Left ventricle myocardium superior (tissue), 1 donor: ENCODE measurements around the gene RBM17. TPM values are rescaled to one million over a fixed set of nuclear protein-coding genes. Genes with fewer than 3 reads are reported as not detected.
"Not testable (repeated sequence)": the region's sequence is repeated elsewhere in the genome, so short reads cannot be mapped to it uniquely, and the experiment has no call there.

Experiments
- ATAC-seq: fragments of 200-7000 bp; cut with Tn5 transposase; one replicate; pipeline ENCODE4 v1.9.1; 2020; ENCODE audit warnings: mild to moderate bottlenecking, moderate library complexity
- DNase-seq: peaks from one replicate; pipeline ENCODE4 v3.0.0-alpha.2; 2020
- intact Hi-C: fragments of 100-400 bp; cut with micrococcal nuclease; formaldehyde crosslinking; loops from one replicate; pipeline ENCODE4 v1.11.0; 2022
- total RNA-seq: library from RNA; stranded (reverse); fragmentation: NEBNext Ultra II Directional; extraction: Animal tissue kit (Norgen Biotek cat#: 25700); gene quantifications from one replicate; pipeline ENCODE4 v1.2.1, GENCODE V29; 2021
- donor health status: DM: no; HTN: yes; CAD: no; lungs with severe emphysema.

The RBM17 gene
- total RNA-seq, 1 donor from 2014 or later: 72.1 TPM

DNA sequence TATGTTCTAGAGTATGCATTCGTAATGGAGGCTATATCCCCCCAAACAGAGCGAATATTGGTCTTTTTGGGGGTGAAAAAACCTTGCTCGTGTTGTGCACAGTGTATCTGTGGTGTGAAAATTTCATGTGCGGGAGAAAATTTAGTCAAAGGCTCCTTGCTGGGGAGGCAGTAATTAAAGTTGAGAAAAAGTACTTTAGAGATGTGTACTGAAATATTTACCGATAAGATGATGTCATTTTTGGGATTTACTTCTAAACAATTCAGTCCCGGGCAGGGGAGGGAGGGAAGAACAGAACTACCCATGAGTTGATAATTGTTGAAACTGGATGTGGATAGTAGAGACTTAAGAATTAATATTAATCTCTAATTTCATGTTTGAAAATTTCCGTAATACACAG is 9.3 kb downstream of the RBM17 start:
- ATAC-seq (no peak), DNase-seq (no peak)
- intact Hi-C loops: no loop called here

DNA sequence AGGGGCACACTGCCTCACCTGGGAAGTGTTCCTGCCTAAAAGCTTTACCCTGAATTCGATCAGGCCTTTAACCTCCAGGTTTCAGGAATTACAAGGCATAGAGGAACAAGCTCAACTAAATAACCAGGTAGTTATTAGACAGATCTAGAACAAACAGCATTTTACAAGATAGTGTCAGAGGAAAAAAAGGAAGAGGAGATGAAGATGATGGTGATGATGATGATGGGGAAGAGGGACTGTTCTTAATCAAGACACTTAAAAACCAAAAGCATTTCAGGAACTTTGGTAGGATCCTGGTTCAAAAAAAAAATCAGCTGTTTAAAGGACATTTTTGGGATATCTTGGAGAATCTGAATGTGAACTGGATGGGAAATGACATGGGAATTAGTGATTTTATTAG is 11.5 kb downstream of the RBM17 start:
- intact Hi-C loops: no loop called here
- ATAC-seq (no peak), DNase-seq (no peak)

DNA sequence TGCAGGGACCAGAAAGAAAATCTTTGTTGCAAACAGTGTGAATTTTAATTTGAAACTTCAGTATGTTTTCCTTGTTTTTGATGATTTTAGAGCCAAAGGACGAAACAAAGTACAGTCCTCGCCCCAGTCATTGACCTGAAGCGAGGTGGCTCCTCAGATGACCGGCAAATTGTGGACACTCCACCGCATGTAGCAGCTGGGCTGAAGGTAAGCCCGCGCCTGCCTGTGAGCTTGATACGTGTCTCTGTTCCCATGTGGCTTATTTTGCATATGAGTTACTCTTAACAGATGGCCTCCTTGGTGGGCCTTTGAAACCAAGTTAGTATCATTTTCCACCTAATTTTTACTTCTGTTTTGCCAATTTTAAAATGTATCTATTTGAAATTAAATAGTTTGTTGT is 12.3 kb downstream of the RBM17 start:
- intact Hi-C loops: no loop called here
- DNase-seq: no peak
- no peak for ATAC-seq

DNA sequence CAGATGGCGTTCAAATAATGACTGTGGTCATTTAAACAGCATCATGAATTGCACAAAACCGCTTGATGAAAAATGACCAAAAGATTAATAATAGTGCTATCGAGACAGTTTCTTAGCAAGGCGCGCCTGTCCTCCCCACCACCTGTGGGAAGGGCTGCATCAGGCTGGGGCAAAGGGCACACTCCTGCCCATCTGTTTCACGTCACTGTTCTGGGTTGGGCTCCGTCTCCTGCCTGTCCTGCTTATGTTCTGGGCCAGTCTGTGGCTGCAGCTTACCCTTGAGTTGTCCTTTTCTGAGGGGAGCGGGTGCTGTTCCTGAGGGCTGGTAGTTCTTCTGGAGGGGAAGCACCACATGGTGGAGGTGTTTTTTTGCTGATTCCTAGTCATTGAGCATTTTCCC is 13.3 kb downstream of the RBM17 start:
- ATAC-seq (peak; percentile 51), DNase-seq (no peak)
- intact Hi-C loops: no loop called here

DNA sequence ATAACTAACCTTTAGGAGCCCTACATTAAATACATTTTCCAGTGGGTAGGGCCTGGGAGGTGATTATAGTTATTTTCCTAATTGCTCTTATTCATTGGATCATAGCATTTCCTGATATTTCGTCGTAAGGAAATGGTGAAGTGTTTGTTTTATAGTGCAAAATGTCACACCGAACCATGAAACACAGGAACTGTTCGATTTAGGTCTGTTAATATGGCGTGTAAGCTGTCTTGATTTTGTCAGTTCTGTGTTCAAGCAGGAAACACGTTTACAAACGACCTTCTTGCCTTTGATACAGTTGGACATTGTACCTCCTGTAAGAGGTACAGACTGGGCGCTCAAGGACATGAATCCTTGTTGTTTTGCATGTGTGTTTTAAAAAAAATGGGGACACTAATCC is 14.8 kb downstream of the RBM17 start:
- ATAC-seq (no peak), DNase-seq (no peak)
- intact Hi-C loops: no loop called here

DNA sequence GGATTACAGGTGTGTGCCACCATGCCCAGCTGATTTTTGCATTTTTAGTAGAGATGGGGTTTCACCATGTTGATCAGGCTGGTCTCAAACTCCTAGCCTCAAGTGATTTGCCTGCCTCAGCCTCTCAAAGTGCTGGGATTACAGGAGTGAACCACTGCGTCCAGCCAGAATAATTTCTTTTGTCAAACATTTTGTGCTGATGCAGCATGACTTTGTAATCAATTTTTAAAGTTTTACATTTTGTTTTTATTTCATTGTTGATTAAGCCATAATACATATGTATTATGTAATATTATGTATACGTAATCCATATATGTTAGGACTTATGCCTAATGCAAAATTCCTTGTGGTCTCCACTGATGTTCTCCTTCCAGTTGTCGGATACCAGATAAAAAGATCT is 18.8 kb downstream of the RBM17 start:
- not testable (repeated sequence) for ATAC-seq, DNase-seq
- intact Hi-C loops: loop anchor here (2.0 kb wide), 1 partner anchor 293 kb away; no protein-coding TSS in a partner anchor

DNA sequence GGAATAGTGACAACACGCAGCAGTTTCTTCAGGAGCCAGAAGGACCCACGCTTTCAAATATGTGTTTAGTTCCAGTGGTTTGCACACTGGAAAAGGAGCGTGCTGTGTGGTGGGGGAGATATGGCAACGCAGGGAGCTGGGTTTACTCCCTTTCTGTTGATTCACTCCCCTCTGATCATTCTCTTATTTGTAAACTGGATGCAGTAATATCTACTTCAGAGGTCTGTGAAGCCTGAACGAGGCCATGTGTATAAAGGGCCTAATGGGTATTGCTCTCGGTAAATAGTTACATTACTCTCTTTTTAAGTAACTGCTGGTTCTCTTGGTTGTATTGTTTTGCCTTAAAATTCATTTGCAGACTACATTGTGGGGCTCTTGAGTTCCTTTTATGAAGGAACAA is 19.2 kb downstream of the RBM17 start:
- DNase-seq: no peak
- no peak for ATAC-seq
- intact Hi-C loops: loop anchor here (2.0 kb wide), 1 partner anchor 293 kb away; no protein-coding TSS in a partner anchor

DNA sequence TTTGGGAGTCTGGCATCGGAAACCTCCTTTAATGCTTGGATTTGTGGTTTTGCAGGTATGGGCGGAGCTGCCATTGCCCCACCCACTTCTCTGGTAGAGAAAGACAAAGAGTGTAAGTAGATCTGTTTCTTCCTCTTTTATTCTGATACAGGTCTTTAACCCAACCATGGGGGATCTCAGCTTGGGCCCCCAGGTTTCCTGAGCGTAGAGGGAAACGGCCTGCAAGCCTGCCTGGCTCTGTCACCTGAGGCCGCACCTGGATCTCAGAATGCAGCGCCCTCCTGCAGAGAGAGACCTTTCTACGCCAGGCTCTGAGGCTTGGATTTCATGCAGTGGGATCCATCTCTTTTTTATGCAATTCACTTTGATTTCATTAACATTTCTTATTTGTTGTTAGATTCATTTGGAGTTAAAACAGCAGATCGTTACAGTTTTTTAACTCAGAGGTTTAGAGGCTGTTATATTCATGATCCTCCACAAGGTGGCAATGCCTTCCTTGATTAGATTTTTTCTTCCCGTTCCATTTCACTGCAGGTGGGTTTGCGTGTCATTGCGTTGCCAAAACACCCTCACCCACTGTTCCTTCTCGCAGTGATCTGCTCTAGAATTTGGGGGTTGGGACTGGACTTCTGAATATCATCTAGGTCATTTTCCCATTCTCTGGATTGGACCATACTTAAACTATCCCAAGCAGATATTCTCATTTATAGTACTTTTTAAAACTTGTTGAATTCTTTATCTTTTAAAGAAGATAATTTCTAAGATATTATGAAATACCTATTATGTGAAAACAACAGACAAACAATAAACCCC is 20.0 kb downstream of the RBM17 start:
- intact Hi-C loops: loop anchor here (2.0 kb wide), 1 partner anchor 292 kb away; no protein-coding TSS in a partner anchor
- ATAC-seq (peak; percentile 35), DNase-seq (no peak)

DNA sequence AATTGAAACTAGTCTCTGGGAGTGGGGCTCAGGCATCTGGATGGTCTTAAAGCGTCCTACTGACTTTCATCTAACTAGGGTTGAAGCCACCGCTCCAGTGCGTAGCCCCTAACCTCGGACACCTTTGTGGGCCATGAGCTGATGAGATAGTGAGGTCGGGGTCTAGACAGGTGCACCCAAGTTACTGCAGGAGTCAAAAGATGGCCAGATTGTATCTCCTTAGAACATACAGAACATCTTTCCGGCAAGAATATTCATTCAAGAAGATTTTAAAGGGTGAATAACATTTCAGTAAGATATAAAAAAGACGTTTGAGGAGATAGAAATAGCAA is 20.6 kb downstream of the RBM17 start:
- ATAC-seq (no peak), DNase-seq (no peak)
- intact Hi-C loops: loop anchor here (2.0 kb wide), 1 partner anchor 291 kb away; no protein-coding TSS in a partner anchor

DNA sequence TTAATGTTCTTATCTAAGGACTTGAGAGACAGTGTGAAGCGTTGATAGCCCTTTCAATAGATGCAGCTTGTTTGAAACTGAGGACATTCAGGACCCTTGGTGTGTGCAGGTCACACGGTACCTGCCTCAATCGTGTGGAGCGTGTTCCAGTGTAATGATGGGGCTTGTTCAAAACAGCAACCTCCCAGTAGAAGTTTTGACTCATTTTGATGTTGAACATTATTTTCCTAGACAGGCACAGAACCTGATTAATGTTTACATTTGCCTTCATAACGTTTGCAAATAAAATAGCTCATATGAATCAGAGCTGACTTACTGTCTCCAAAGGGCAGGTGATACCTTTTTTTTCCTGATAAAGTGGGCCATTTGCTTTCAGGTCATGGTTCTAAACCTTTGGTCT is 21.3 kb downstream of the RBM17 start:
- intact Hi-C loops: loop anchor here (10.0 kb wide), 1 partner anchor 95 kb away; the partner anchor contains the start of gene PFKFB3
- ATAC-seq: peak; percentile 21
- DNase-seq: no peak

DNA sequence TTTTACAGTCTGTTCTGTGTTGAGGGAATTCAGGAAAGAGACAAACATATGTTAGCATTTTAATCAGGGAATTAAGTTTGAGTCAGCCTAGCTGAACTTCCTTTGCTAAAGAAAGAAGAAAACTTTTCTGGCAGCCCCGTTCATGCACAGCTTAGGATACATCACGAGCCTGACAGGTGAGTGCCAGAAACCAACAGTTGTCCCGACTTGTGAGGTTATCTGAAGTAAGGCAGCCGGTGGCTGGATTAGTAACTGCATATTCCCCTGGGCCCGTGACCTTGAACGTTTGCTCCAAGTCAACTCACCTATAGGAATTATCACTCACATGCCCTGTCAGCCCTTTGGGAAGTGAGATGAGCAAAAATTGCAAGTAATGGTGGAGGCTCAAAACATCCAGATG is 24.1 kb downstream of the RBM17 start:
- ATAC-seq (peak; percentile 67), DNase-seq (no peak)
- intact Hi-C loops: loop anchor here (10.0 kb wide), 1 partner anchor 92 kb away; the partner anchor contains the start of gene PFKFB3

DNA sequence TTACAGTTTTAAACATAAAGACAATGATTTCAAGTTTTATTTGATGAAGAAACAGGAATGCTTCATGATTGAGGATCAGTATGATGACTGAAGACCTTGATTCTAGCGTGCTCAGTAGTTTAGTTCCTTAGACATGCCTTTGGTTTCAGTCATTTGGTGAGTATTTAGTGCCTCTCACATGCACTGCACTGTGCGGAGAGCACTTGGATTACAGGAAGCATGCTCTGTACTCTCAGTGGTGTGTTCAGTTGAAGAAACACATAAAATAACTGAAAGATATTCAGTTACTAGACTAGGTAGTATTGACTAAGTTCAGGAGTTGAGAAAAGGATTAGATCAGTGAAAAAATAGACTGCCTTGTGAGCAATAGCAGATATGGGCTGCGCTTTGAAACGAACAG is 25.5 kb downstream of the RBM17 start:
- intact Hi-C loops: loop anchor here (2.0 to 10.0 kb wide), 2 partner anchors 23 to 91 kb away; partner anchors contain the start of gene PFKFB3
- DNase-seq: no peak
- no peak for ATAC-seq

DNA sequence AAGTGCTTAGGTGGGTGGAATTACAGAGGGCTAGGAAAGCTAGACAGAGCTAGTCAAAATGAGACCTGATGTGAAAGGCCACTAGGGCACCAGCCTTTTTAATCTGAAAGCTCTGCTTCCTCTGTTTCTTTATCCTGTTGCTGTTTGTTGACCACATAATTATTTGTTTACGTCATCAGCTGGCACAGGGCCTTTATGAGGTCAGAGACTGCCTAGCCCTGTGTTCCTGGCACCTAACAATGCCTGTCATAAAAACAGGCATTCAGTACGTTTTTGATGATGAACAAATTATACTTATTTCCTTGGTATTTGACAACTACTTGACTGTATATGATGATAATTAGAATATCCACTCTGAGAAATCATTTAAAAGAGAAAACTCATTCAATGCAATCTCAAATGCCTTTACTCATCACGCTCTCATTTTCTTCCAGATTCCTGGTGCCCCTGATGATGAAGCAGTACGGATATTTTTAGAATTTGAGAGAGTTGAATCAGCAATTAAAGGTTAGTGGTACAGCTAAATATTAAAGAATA is 26.0 kb downstream of the RBM17 start:
- DNase-seq (no peak), ATAC-seq (peak; percentile 31)
- intact Hi-C loops: loop anchor here (2.0 to 10.0 kb wide), 2 partner anchors 24 to 90 kb away; partner anchors contain the start of gene PFKFB3

DNA sequence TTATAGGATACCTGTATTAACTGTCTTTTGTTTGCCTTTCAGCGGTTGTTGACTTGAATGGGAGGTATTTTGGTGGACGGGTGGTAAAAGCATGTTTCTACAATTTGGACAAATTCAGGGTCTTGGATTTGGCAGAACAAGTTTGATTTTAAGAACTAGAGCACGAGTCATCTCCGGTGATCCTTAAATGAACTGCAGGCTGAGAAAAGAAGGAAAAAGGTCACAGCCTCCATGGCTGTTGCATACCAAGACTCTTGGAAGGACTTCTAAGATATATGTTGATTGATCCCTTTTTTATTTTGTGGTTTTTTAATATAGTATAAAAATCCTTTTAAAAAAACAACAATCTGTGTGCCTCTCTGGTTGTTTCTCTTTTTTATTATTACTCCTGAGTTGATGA is 26.6 kb downstream of the RBM17 start:
- no peak for DNase-seq
- no peak for ATAC-seq
- intact Hi-C loops: loop anchor here (2.0 to 10.0 kb wide), 2 partner anchors 25 to 89 kb away; partner anchors contain the start of gene PFKFB3

DNA sequence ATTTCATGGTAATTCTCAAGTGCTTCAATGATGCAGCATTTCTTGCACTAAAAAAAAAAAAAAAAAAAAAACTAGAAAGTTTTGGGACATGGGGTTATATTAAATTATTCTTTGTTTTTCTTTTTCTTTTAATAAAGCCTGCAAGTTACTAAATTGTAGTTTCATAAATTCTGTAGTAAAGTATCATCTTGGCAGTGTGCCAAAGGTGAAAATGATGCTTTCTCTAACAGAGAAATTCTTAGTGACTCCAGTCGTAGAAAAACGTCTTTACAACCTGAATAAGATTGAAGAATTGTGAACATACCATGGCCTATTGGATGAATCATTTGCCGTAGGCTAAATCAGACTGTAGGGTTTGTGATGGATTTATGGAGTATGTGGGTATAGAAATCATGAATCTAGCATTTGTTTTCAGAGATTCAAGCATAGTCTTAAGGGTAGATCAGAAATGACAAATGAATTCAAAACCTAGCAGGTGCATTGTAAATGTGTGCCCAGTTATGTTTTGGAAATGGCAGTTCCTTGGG is 27.1 kb downstream of the RBM17 start:
- ATAC-seq (no peak), DNase-seq (no peak)

DNA sequence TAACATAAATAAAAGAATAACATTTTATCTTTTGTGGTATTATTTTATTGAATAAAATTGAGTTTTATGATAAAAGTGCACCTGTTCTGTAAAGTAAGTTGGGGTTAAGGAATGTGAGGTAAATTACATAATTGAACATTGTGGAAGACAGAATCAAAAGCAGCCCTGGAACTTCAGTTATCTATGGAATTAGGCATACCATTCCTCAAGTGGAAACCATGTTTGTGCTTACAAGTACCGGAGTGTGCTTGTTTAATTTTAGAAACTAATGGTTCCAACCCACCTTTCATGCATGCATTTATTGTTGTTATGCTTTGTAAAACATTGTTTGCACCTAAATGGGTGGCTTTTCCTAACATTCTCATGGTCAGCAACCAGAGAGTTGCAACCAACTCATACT is 28.0 kb downstream of the RBM17 start:
- ATAC-seq (no peak), DNase-seq (no peak)
- intact Hi-C loops: loop anchor here (10.0 kb wide), 1 partner anchor 88 kb away; the partner anchor contains the start of gene PFKFB3

More for the DNA sequence above, 27.1 kb downstream of the RBM17 start:
- intact Hi-C loops: loop anchor here (2.0 to 10.0 kb wide), 2 partner anchors 25 to 89 kb away; partner anchors contain the start of gene PFKFB3

DNA sequence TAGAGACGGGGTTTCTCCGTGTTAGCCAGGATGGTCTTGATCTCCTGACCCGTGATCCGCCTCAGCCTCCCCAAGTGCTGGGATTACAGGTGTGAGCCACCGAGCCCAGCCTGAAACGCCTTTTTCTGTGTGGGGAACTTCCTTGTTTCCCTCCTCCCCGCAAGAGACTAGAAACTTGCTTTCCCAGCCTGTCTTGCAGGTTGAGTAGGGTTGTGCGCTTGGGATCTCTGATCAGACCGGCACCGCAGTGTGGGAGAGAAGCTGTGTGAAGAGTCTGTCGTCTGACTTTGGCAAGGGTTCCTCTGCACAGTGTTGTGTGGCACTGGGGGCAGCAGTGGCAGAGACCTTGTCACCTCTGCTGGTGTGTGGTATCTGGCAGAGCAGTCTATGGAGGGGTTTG is 28.9 kb downstream of the RBM17 start:
- no peak for ATAC-seq
- no peak for DNase-seq
- intact Hi-C loops: loop anchor here (10.0 kb wide), 1 partner anchor 87 kb away; the partner anchor contains the start of gene PFKFB3

DNA sequence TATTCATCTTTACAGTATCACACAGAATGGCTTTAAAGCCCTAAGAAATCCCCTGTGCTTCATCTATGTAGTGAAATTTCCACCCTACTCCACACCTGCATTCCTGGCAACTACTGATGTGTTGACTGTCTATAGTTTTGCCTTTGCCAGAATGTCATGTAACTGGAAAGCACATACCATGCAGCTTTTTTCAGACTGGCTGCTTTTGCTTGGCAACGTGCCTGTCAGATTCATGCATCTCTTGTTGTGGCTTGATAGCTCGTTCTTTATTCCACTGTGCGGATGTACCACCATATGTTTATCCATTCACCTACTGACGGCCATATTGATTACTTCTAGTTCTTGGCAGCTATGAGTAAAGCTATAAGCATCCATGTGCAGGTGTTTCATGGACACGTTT is 30.6 kb downstream of the RBM17 start:
- intact Hi-C loops: loop anchor here (10.0 kb wide), 1 partner anchor 85 kb away; the partner anchor contains the start of gene PFKFB3
- ATAC-seq (no peak), DNase-seq (no peak)

DNA sequence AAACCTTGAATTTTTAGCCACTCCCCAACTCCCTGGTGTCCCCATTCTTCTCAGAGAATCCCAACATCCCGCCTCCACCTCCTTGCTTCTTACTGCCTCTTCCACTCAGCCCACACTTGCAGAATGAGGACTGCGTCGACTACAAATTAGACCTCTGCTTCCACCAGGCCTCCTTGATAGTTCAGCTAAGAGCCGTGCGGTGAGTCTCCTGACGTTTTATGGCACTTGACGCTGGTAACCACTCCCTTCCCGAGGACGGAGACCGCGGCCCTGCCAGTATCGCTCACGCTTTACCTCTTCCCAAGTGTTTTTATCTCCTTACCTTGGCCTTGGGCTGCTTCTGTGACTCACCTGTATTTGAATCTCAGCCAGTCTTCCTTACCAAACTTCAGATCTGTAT is 31.1 kb downstream of the RBM17 start:
- no peak for ATAC-seq
- no peak for DNase-seq
- intact Hi-C loops: loop anchor here (10.0 kb wide), 1 partner anchor 85 kb away; the partner anchor contains the start of gene PFKFB3

DNA sequence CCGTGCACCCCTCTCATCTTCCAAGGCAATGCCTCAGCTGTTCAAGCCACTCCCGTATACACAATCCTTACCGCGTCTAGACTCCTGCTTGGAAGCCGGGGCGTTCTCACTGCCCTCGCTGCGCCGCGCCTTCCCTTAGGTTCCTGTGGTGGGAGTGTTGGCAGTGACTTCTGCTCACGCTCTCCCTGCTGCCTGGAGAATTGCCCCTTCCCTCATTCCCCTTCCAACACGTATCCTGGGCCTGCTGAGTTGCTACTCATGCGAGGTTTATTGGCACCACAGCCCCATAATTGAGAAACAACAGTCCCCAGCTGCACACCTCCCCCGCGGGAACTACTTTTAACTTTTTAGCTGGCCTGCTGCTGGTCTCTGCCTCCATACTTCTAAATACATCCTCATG is 31.9 kb downstream of the RBM17 start:
- DNase-seq (no peak), ATAC-seq (no peak)
- intact Hi-C loops: no loop called here
